C4-2B (cell line): ENCODE measurements around the gene OR3A3.
"Not testable (repeated sequence)": the region's sequence is repeated elsewhere in the genome, so short reads cannot be mapped to it uniquely, and the experiment has no call there.

Experiments
- H3K27ac ChIP-seq: fragments of 450-650 bp; 2 replicates; pipeline ENCODE4 v1.5.1; 2017
- ZFX ChIP-seq: fragments of 450-650 bp; IDR thresholded peaks from 2 replicates; pipeline ENCODE4 v1.6.1; 2017
- TF ChIP-seq, protein P1 (sequence below): fragments of 450-650 bp; conservative IDR thresholded peaks from 2 replicates; pipeline ENCODE4 v1.5.1; 2017; ENCODE audit warnings: mild to moderate bottlenecking

The OR3A3 gene

DNA sequence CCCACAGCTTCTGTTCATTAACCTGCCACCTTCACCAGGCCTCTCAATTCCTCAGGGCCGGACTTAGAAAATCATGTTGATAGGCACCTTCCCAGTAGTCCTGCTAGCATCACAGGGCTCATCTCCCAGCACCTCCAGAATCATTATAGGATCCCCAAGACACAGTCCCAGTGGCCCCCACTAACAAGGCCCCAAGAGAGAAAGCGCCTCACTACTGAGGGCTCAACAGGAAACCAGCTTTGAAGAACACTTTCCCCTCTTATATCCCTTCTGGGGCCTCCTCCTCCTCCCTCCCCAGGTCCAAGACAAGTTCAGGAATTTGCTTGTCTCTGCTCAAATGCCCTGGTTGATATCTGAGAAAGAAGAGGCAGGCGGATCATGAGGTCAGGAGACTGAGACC lies at the start of gene OR3A3:
TSS of gene OR3A3 (plus strand) at position 301 of the 400 bp plus-strand sequence.
- H3K27ac ChIP-seq: no peak within 1 kb of the TSS

DNA sequence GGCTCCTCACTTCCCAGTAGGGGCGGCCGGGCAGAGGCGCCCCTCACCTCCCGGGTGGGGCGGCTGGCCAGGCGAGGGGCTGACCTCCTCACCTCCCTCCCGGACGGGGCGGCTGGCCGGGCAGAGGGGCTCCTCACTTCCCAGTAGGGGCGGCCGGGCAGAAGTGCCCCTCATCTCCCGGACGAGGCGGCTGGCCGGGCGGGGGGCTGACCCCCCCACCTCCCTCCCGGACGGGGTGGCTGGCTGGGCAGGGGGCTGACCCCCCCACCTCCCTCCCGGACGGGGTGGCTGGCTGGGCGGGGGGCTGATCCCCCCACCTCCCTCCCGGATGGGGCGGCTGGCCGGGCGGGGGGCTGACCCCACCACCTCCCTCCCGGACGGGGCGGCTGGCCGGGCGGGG lies 40.0 kb upstream of the OR3A3 start:
- not testable (repeated sequence) for H3K27ac ChIP-seq

More for the DNA sequence above, at the start of gene OR3A3:
- TF ChIP-seq ZFX: no peak
- TF ChIP-seq, protein P1, sequence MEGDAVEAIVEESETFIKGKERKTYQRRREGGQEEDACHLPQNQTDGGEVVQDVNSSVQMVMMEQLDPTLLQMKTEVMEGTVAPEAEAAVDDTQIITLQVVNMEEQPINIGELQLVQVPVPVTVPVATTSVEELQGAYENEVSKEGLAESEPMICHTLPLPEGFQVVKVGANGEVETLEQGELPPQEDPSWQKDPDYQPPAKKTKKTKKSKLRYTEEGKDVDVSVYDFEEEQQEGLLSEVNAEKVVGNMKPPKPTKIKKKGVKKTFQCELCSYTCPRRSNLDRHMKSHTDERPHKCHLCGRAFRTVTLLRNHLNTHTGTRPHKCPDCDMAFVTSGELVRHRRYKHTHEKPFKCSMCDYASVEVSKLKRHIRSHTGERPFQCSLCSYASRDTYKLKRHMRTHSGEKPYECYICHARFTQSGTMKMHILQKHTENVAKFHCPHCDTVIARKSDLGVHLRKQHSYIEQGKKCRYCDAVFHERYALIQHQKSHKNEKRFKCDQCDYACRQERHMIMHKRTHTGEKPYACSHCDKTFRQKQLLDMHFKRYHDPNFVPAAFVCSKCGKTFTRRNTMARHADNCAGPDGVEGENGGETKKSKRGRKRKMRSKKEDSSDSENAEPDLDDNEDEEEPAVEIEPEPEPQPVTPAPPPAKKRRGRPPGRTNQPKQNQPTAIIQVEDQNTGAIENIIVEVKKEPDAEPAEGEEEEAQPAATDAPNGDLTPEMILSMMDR: no peak

DNA sequence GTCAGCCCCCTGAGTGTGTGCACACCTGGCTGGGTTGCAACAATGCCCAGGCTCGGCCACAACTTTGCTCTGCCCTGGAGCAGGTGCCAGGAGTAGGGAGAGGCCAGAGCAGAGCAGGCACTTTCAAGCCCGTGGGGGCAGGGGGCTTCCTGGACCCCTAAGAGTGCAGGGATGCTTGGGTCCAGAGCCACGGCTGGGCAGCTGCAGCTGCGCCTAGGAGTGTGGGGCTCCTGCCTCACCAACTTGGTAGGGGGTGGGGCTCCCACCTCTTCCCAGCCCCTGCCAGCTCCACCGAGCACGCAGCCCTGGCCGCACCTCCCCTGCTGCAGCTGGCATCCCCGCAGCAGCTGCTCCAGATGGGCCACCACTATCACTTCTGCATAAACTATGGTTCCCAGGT lies 32.8 kb upstream of the OR3A3 start:
- no peak for TF ChIP-seq ZFX
- TF ChIP-seq, protein P1: no peak

DNA sequence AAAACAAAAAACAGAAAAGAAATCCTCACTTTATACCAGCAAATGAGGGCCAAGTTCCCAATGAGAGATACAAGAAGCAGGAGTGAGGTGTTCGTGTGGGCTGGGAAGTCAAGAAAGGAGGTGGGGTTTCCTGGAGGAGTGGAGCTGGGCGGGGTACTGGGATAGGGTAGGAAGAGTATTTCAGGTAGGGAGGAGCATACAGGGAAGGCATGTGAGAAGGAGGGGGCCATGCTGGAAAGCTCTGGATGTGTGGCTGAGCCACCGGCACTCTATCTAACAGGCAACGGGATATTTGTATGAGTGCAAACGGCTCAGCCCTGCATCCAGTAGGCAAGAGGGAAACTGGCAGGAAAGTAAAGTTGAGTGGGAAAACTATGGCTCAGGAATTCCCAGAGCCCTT lies 29.2 kb upstream of the OR3A3 start:
- no peak for TF ChIP-seq ZFX
- TF ChIP-seq, protein P1: no peak
- H3K27ac ChIP-seq: no peak overlapping the region

More for the DNA sequence above, 32.8 kb upstream of the OR3A3 start:
- H3K27ac ChIP-seq: no peak overlapping the region

DNA sequence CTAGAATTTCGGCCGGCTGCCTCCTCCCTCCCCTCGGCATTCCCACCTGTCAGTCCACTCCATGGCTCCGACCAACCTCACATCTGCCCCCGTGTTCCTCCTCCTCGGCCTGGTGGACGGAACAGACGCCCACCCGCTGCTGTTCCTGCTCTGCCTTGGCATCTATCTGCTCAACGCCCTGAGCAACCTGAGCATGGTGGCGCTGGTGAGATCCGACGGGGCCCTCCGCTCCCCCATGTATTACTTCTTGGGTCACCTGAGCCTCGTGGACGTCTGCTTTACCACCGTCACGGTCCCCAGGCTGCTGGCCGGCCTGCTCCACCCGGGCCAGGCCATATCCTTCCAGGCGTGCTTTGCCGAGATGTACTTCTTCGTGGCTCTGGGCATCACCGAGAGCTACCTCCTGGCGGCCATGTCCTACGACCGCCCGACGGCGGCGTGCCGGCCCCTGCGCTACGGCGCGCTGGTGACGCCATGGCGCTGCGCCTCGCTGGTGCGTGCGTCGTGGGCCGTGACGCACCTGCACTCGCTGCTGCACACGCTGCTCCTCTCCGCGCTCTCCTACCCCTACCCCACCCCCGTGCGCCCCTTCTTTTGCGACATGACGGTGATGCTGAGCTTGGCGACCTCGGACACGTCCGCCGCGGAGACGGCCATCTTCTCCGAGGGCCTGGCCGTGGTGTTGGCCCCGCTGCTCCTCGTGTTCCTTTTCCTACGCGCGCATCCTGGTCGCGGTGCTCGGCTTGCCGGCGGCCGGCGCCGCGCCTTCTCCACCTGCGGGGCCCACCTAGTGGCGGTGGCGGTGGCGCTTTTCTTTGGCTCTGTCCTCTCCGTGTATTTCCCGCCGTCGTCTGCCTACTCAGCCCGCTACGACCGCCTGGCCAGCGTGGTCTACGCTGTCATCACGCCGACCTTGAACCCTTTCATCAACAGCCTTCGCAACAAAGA lies 25.0 kb upstream of the OR3A3 start, which contains the start of gene OR3A2:
TSS of gene OR3A2 (minus strand) at position 440 of the 948 bp plus-strand sequence.
- TF ChIP-seq ZFX: no peak
- TF ChIP-seq, protein P1: no peak

DNA sequence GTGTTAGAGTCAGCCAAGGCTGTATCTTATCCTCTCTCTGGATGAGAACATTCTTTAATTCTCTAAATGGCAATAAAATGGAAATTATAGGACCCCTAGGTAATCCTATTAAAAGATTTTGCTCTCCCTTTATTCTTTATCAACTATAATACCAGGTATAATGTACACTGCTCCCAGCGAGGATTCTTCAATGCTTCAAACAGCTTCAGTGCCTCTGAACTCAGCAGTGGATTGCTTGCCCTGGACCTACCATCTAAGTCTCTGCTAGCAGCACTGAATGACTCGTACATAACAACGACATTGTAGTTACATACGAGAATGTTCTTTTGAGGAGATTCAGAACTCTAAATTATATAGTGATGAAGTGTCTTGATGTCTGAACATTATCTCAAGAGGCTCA lies 21.4 kb upstream of the OR3A3 start:
- TF ChIP-seq ZFX: no peak
- TF ChIP-seq, protein P1: no peak
- no peak overlapping the region for H3K27ac ChIP-seq

More for the DNA sequence above, 25.0 kb upstream of the OR3A3 start, which contains the start of gene OR3A2:
- no peak within 1 kb of the TSS for H3K27ac ChIP-seq

DNA sequence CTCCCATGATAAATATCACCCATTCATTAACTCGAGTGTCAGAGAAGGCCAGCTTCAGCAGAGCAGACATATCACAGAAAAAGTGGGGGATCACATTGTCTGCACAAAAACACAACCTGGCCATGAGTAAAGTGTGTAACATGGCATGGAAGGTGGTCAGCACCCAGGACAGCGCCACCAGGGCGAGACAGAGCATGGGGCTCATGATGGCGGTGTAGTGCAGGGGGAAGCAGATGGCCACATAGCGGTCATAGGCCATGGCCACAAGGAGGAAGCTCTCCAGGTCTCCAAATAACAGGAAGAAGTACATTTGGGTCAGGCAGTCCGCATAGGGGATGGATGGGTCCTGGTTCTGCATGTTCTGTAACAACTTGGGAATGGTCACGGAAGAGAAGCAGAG lies 13.4 kb upstream of the OR3A3 start:
- not testable (repeated sequence) for H3K27ac ChIP-seq

DNA sequence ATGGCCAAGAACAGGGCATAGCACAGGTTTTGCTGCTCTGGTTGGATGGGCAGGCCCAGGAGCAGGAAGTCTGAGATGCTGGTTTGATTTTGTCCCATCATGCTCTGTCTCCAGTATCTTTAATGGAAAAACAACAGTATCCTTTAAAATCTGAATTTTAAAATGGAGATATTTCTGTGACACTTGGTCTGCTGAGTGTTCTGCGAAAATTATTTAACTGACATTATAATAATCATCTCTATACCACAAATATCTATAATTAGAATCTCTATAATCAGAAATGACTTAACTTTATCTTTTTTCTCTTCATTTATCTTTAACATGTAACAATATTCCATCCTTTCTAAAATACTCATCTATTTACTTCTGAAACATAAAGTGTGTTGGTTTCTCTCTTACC lies 12.9 kb upstream of the OR3A3 start, which contains the start of gene OR1E1:
TSS of gene OR1E1 (minus strand) at position 101 of the 400 bp plus-strand sequence. CDS start at position 101, 0 bp downstream.
- no peak within 1 kb of the TSS for H3K27ac ChIP-seq
- TF ChIP-seq, protein P1: no peak
- TF ChIP-seq ZFX: no peak
